ENCODE data around the gene IL18.
"Not testable (repeated sequence)": the region's sequence is repeated elsewhere in the genome, so short reads cannot be mapped to it uniquely, and the experiment has no call there.

IL18 gene

GRCh38 chr11:112178936-112179335 is 15.0 kb upstream of the IL18 start:
- Mint-ChIP-seq H3K4me3 (no peak overlapping the region), H3K9me3 (no peaks in the 10 kb centered on the region), H3K27me3 (peaks cover 7% of the 10 kb centered on the region), H3K27ac (no peak overlapping the region), H3K4me1 (peaks cover 24% of the 10 kb centered on the region), H3K36me3 (no peaks in the 10 kb centered on the region)
- ATAC-seq (ENCODE audit: low read depth) (no peak), DNase-seq (ENCODE audit: low spot score in 2 of 2) (no peak)

- Mint-ChIP-seq H3K9me3 (no peaks in the 10 kb centered on the region), H3K27me3 (peaks cover 7% of the 10 kb centered on the region), H3K36me3 (no peaks in the 10 kb centered on the region), H3K4me3 (no peak overlapping the region), H3K27ac (no peak overlapping the region), H3K4me1 (peaks cover 24% of the 10 kb centered on the region)
- DNase-seq (ENCODE audit: low spot score in 2 of 2): no peak
- no peak for ATAC-seq (ENCODE audit: low read depth)
Measured at GRCh38 chr11:112178428-112178827, 14.5 kb upstream of the IL18 start.

GRCh38 chr11:112177589-112177988 is 13.7 kb upstream of the IL18 start:
- Mint-ChIP-seq H3K27ac (no peak overlapping the region), H3K27me3 (peaks cover 7% of the 10 kb centered on the region), H3K36me3 (no peaks in the 10 kb centered on the region), H3K4me1 (peaks cover 20% of the 10 kb centered on the region), H3K4me3 (no peak overlapping the region), H3K9me3 (no peaks in the 10 kb centered on the region)
- DNase-seq (ENCODE audit: low spot score in 2 of 2): no peak
- no peak for ATAC-seq (ENCODE audit: low read depth)

DNA sequence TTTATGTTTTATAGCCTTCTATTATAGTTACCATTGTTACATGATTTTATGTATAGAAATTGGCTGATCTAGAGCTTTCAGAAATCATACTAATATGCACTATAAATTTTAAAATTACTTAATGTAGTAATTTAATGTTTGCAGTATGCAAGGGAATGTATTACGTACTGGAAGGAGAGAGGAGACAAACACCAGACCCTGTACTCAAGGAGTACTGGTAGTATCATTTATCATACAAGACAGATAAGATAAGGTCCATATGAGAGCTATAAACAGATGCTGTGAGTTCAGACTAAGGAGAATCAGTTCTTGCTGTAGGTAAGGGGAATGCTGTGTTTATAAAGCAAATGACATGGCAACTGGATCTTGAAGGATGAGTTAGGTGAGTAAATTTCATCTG is 12.2 kb upstream of the IL18 start:
- Mint-ChIP-seq H3K27me3 (peaks cover 7% of the 10 kb centered on the region), H3K9me3 (no peaks in the 10 kb centered on the region), H3K4me1 (peaks cover 17% of the 10 kb centered on the region), H3K4me3 (no peak overlapping the region), H3K27ac (peak overlapping the region; percentile 0), H3K36me3 (no peaks in the 10 kb centered on the region)
- DNase-seq (ENCODE audit: low spot score in 2 of 2) (no peak), ATAC-seq (ENCODE audit: low read depth) (no peak)

DNA sequence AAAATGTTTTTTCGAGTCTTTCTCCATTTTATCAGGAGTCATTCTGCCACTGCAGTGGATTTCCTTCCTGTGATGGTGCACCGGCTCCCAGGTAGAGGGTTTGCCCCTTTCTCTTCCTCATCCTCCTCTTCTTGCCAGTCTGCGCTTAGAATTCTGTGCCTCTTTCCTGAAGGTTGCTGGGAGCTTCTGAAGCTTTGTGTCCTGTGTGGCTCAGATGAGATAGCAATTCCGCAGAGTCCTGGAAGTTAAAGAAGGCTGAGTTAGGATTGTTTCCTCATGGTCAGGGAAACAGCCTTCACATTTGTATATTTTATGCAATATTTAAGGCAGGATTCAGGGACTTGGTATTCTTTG is 11.7 kb upstream of the IL18 start:
- ATAC-seq (ENCODE audit: low read depth): no peak
- H3K27me3 Mint-ChIP-seq: peaks cover 7% of the 10 kb centered on the region
- peaks cover 17% of the 10 kb centered on the region for H3K4me1 Mint-ChIP-seq
- H3K36me3 Mint-ChIP-seq: no peaks in the 10 kb centered on the region
- DNase-seq (ENCODE audit: low spot score in 2 of 2): no peak
- H3K4me3 Mint-ChIP-seq: peak overlapping the region; percentile 53
- H3K9me3 Mint-ChIP-seq: no peaks in the 10 kb centered on the region
- peak overlapping the region; percentile 37 for H3K27ac Mint-ChIP-seq

DNA sequence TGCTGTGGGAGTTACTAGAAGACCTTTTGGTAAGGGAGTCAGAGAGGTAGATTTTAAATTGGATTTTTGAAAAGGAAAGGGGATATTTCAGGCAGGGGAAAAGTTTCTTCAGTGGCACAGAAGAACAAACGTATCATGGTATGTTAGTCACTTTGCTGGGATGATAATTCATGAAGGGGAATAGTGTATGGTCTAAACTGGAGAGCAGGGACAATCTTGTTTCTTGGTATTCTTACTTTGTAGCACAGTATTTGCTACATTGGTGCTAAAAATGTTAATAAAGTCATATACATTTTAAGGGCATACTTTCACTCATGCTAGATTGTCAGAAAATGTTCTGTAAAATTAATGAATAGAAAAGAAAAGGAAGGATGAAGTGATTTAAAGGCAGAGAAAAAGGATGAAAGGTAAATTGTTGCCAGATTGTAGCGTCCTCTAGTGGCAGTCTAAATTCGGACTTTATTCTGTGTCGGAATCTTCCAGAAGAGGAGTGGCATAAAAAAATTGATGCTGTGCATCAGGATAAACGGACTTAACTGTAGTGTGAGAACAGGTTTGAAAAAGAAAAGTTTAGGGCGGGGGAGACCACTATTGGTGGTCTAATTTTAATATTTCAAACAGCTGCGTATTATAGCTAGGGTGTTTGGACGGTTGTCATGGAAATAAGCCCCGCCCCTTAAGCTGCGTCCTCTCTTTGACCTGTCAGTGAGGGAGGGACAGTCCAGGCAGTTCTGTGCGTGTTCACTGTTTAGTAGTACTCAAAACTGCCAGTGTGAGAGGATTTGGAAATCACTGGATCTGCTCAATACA is 11.1 kb upstream of the IL18 start, which contains the start of gene BCO2:
TSS of gene BCO2 (plus strand) at position 724 of the 810 bp plus-strand sequence. CDS start 90 bp downstream, outside the sequence.
- H3K27me3 Mint-ChIP-seq: peaks cover 7% of the 10 kb centered on the region
- peaks cover 17% of the 10 kb centered on the region for H3K4me1 Mint-ChIP-seq
- H3K4me3 Mint-ChIP-seq: peak within 1 kb of the TSS; percentile 66
- peak; percentile 72 for ATAC-seq (ENCODE audit: low read depth)
- peak within 1 kb of the TSS; percentile 37 for H3K27ac Mint-ChIP-seq
- no peaks in the 10 kb centered on the region for H3K9me3 Mint-ChIP-seq
- DNase-seq (ENCODE audit: low spot score in 2 of 2): peak; percentile 20 to 38
- no peaks in the 10 kb centered on the region for H3K36me3 Mint-ChIP-seq

GRCh38 chr11:112173152-112173551 is 9.3 kb upstream of the IL18 start:
- no peak overlapping the region for H3K27ac Mint-ChIP-seq
- H3K9me3 Mint-ChIP-seq: no peaks in the 10 kb centered on the region
- H3K27me3 Mint-ChIP-seq: peaks cover 7% of the 10 kb centered on the region
- no peak overlapping the region for H3K4me3 Mint-ChIP-seq
- DNase-seq (ENCODE audit: low spot score in 2 of 2): no peak
- no peaks in the 10 kb centered on the region for H3K36me3 Mint-ChIP-seq
- H3K4me1 Mint-ChIP-seq: peaks cover 10% of the 10 kb centered on the region
- ATAC-seq (ENCODE audit: low read depth): no peak

GRCh38 chr11:112172362-112172994 is 8.6 kb upstream of the IL18 start:
- ATAC-seq (ENCODE audit: low read depth): no peak
- no peak overlapping the region for H3K4me3 Mint-ChIP-seq
- H3K9me3 Mint-ChIP-seq: no peaks in the 10 kb centered on the region
- H3K36me3 Mint-ChIP-seq: no peaks in the 10 kb centered on the region
- peaks cover 10% of the 10 kb centered on the region for H3K4me1 Mint-ChIP-seq
- H3K27me3 Mint-ChIP-seq: peaks cover 7% of the 10 kb centered on the region
- H3K27ac Mint-ChIP-seq: no peak overlapping the region
- no peak for DNase-seq (ENCODE audit: low spot score in 2 of 2)

- Mint-ChIP-seq H3K27me3 (peaks cover 5% of the 10 kb centered on the region), H3K9me3 (no peaks in the 10 kb centered on the region)
- DNase-seq (ENCODE audit: low spot score in 2 of 2): no peak
Measured at GRCh38 chr11:112167145-112167544, 3.3 kb upstream of the IL18 start, which contains the start of gene TEX12. Gene TEX12 (plus strand): TSS chr11:112167372. CDS start chr11:112169269, 1,897 bp downstream.

DNA sequence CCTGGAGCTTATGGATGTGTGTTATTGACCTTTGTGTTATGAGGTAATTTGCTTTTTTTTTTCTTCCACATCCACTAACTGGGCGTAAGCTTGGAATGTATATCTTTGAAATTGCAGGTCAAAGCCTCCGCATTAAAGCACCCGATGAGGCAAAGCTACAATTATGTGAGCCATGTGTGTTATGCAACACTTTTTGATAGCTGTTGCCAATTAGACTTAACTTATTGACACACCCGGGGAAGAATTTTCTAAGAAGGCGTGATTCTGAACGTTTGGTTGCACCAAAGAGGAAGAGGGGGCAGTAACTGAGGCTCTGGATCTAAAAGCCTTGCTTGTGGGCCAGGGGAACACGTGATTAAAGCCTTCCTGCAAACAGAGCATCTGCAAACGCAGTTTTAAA is 2.7 kb upstream of the IL18 start:
- Mint-ChIP-seq H3K4me1 (peaks cover 3% of the 10 kb centered on the region), H3K27me3 (peaks cover 7% of the 10 kb centered on the region), H3K27ac (no peak overlapping the region), H3K36me3 (peaks cover 8% of the 10 kb centered on the region), H3K4me3 (no peak overlapping the region), H3K9me3 (no peaks in the 10 kb centered on the region)
- no peak for ATAC-seq (ENCODE audit: low read depth)
- DNase-seq (ENCODE audit: low spot score in 2 of 2): no peak

More at GRCh38 chr11:112167145-112167544, 3.3 kb upstream of the IL18 start, which contains the start of gene TEX12:
- no peak within 1 kb of the TSS for H3K27ac Mint-ChIP-seq
- H3K4me1 Mint-ChIP-seq: peaks cover 3% of the 10 kb centered on the region
- H3K36me3 Mint-ChIP-seq: peaks cover 6% of the 10 kb centered on the region
- ATAC-seq (ENCODE audit: low read depth): no peak
- no peak within 1 kb of the TSS for H3K4me3 Mint-ChIP-seq

DNA sequence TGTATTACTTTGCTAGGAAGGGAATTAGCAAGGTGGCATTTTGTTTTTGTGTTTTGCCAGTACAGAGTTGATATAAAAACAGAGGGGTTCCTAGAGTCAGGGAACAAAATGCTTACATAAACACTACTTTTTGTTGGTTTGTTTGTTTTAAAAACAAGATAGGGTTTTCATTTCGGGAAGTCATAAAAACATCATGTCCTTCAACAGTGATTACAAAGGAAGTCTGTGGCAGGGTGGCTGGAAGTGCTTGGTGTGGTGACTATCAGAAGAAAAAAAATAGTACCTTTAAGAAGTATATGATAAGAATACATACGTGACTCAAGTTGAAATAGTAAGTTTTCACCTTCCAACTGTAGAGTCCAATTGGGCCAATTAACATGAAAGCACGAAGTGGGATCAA is 1.2 kb upstream of the IL18 start:
- no peak for DNase-seq (ENCODE audit: low spot score in 2 of 2)
- Mint-ChIP-seq H3K36me3 (peaks cover 8% of the 10 kb centered on the region), H3K9me3 (no peaks in the 10 kb centered on the region), H3K4me3 (no peak overlapping the region), H3K4me1 (peaks cover 3% of the 10 kb centered on the region), H3K27me3 (peaks cover 7% of the 10 kb centered on the region), H3K27ac (no peak overlapping the region)
- no peak for ATAC-seq (ENCODE audit: low read depth)

GRCh38 chr11:112162761-112163546 is 940 bp downstream of the IL18 start:
- peaks cover 10% of the 10 kb centered on the region for H3K4me1 Mint-ChIP-seq
- peaks cover 7% of the 10 kb centered on the region for H3K27me3 Mint-ChIP-seq
- no peak for DNase-seq (ENCODE audit: low spot score in 2 of 2)
- H3K9me3 Mint-ChIP-seq: no peaks in the 10 kb centered on the region
- H3K36me3 Mint-ChIP-seq: peaks cover 8% of the 10 kb centered on the region
- no peak overlapping the region for H3K27ac Mint-ChIP-seq
- no peak for ATAC-seq (ENCODE audit: low read depth)
- no peak overlapping the region for H3K4me3 Mint-ChIP-seq

- not testable (repeated sequence) for DNase-seq (ENCODE audit: low spot score in 2 of 2); ATAC-seq (ENCODE audit: low read depth); H3K9me3 Mint-ChIP-seq; H3K27ac Mint-ChIP-seq; H3K36me3 Mint-ChIP-seq; H3K4me1 Mint-ChIP-seq; H3K27me3 Mint-ChIP-seq; H3K4me3 Mint-ChIP-seq
Measured at GRCh38 chr11:112162200-112162599, 1.7 kb downstream of the IL18 start.

GRCh38 chr11:112161012-112161411 is 2.9 kb downstream of the IL18 start:
- peaks cover 3% of the 10 kb centered on the region for H3K27me3 Mint-ChIP-seq
- H3K9me3 Mint-ChIP-seq: no peaks in the 10 kb centered on the region
- H3K36me3 Mint-ChIP-seq: peaks cover 6% of the 10 kb centered on the region
- peaks cover 10% of the 10 kb centered on the region for H3K4me1 Mint-ChIP-seq
- no peak overlapping the region for H3K4me3 Mint-ChIP-seq
- no peak overlapping the region for H3K27ac Mint-ChIP-seq
- DNase-seq (ENCODE audit: low spot score in 2 of 2): no peak
- ATAC-seq (ENCODE audit: low read depth): no peak
